HCT116 (cell line): ENCODE data around the gene ARHGAP33. TPM values are rescaled to one million over a fixed set of nuclear protein-coding genes. Genes with fewer than 3 reads are reported as not detected.
"Not testable (repeated sequence)": the region's sequence is repeated elsewhere in the genome, so short reads cannot be mapped to it uniquely, and the experiment has no call there.

ENCODE experiments used
- ATAC-seq: fragments of 200-7000 bp; cut with Tn5 transposase; 2 replicates; pipeline ENCODE4 v1.9.1; 2020; ENCODE audit warnings: mild to moderate bottlenecking, moderate library complexity
- BruUV-seq: library from RNA; stranded (reverse); fragments of 400-500 nt; replicated peaks from 2 replicates; lab custom pipeline; 2021; lab: Mats Ljungman, UMichigan
- CTCF ChIA-PET: fragments of 300-600 bp; sonication (Branson Sonifier 250); formaldehyde crosslinking; loops from one replicate; lab custom pipeline; 2021; ENCODE audit warnings: antibody characterized with exemption; lab: Charles Lee
- POLR2A ChIA-PET: fragments of 300-600, 350-600 bp; sonication (Branson Sonifier 250); formaldehyde crosslinking; loops from one replicate; lab custom pipeline; 2021; ENCODE audit warnings: antibody characterized with exemption; lab: Charles Lee
- RAD21 ChIA-PET, 2 experiments: fragments of 300-600 bp; sonication (Branson Sonifier 250); formaldehyde crosslinking; loops; one replicate each; lab custom pipeline; 2023; ENCODE audit warnings: low total read pairs in 2 of 2; ENCODE audit not compliant: uncharacterized antibody in 2 of 2, unreplicated experiment in 2 of 2, low non-redundant PET in 1 of 2; lab: Charles Lee
- DNase-seq: peaks from one replicate; pipeline ENCODE4 v3.0.0-alpha.2; 2010; ENCODE audit warnings: low read depth, low spot score
- H2AFZ ChIP-seq: fragments of 200-600 bp; shearing (Covaris generic), sonication (generic); 2 replicates; pipeline ENCODE4 v1.6.1; 2017; ENCODE audit warnings: low read depth, mixed run types, mixed read lengths, antibody characterized with exemption, low read length; ENCODE audit not compliant: poor library complexity, severe bottlenecking
- H3K27ac ChIP-seq: 2 replicates; pipeline ENCODE4 v1.5.1; 2012; ENCODE audit warnings: low read depth, low read length
- H3K27me3 ChIP-seq: fragments of 200-600 bp; sonication (generic); 2 replicates; pipeline ENCODE4 v1.6.1; 2016; ENCODE audit warnings: mixed run types, low read length, mixed read lengths; ENCODE audit not compliant: insufficient read depth
- H3K36me3 ChIP-seq, 2 experiments: fragments of 200-500 bp in 1 of 2; fragments of 200-600 bp in 1 of 2; sonication (Bioruptor generic) in 1 of 2; sonication (generic) in 1 of 2; 2 replicates each; pipeline versions ENCODE4 v1.5.1 to v1.6.1; 2014 to 2016; ENCODE audit warnings: low read length in 2 of 2, inconsistent platforms in 1 of 2, mixed read lengths in 1 of 2, mixed run types in 1 of 2; ENCODE audit not compliant: insufficient read depth in 2 of 2, control insufficient read depth in 1 of 2
- H3K4me1 ChIP-seq, 2 experiments: fragments of 200-600 bp in 1 of 2; sonication (generic) in 1 of 2; 2 replicates each; pipeline versions ENCODE4 v1.5.1 to v1.6.1; 2012 to 2017; ENCODE audit warnings: low read length in 2 of 2, inconsistent platforms in 1 of 2, mild to moderate bottlenecking in 1 of 2, mixed read lengths in 1 of 2, mixed run types in 1 of 2, moderate library complexity in 1 of 2; ENCODE audit not compliant: insufficient read depth in 2 of 2, control insufficient read depth in 1 of 2
- H3K4me2 ChIP-seq: fragments of 200-600 bp; sonication (generic); 2 replicates; pipeline ENCODE4 v1.6.1; 2017; ENCODE audit warnings: mixed run types, low read length, mixed read lengths
- H3K4me3 ChIP-seq, 2 experiments: fragments of 200-600 bp in 1 of 2; sonication (generic) in 1 of 2; replicated peaks in 1 of 2; 2 replicates each; pipeline ENCODE4 v1.5.1; 2011 to 2016; ENCODE audit warnings: low read length in 2 of 2, control low read depth in 1 of 2, low read depth in 1 of 2, mild to moderate bottlenecking in 1 of 2, mixed read lengths in 1 of 2, mixed run types in 1 of 2
- H3K79me2 ChIP-seq: fragments of 200-600 bp; sonication (generic); 2 replicates; pipeline ENCODE4 v1.6.1; 2017; ENCODE audit warnings: mild to moderate bottlenecking, mixed run types, low read length, moderate library complexity, mixed read lengths; ENCODE audit not compliant: insufficient read depth
- H3K9ac ChIP-seq: fragments of 200-600 bp; sonication (generic); 2 replicates; pipeline ENCODE4 v1.6.1; 2016; ENCODE audit warnings: low read length, mixed read lengths
- H3K9me2 ChIP-seq: fragments of 200-600 bp; sonication (generic), shearing (Covaris generic); 2 replicates; pipeline ENCODE4 v1.6.1; 2017; ENCODE audit warnings: mixed run types, mild to moderate bottlenecking, moderate library complexity; ENCODE audit not compliant: insufficient read depth
- H3K9me3 ChIP-seq, 2 experiments: fragments of 200-500 bp in 1 of 2; fragments of 200-600 bp in 1 of 2; sonication (Bioruptor generic) in 1 of 2; sonication (generic) in 1 of 2; 2 replicates each; pipeline ENCODE4 v1.6.1; 2014 to 2017; ENCODE audit warnings: low read length in 2 of 2, mixed read lengths in 2 of 2, inconsistent platforms in 1 of 2, low read depth in 1 of 2, mild to moderate bottlenecking in 1 of 2, mixed run types in 1 of 2, moderate library complexity in 1 of 2; ENCODE audit not compliant: control insufficient read depth in 1 of 2, insufficient read depth in 1 of 2
- H4K20me1 ChIP-seq: fragments of 200-600 bp; sonication (generic), shearing (Covaris generic); 2 replicates; pipeline ENCODE4 v1.6.1; 2017; ENCODE audit warnings: mixed run types, mild to moderate bottlenecking, moderate library complexity; ENCODE audit not compliant: insufficient read depth
- ATF3 ChIP-seq: IDR thresholded peaks from 2 replicates; pipeline ENCODE4 v1.6.1; 2012
- CBX3 ChIP-seq: IDR thresholded peaks from 2 replicates; pipeline ENCODE4 v1.6.1; 2012; ENCODE audit warnings: low read depth
- CTCF ChIP-seq, 3 experiments: fragments of 200-600 bp in 1 of 3; sonication (generic) in 1 of 3; IDR thresholded peaks in 2 of 3; conservative IDR thresholded peaks in 1 of 3; 2 replicates each; pipeline ENCODE4 v1.5.1; 2012 to 2017; ENCODE audit warnings: low read depth in 2 of 3, low read length in 2 of 3, antibody characterized with exemption in 1 of 3, borderline replicate concordance in 1 of 3, control low read depth in 1 of 3, mild to moderate bottlenecking in 1 of 3, mixed read lengths in 1 of 3, mixed run types in 1 of 3, moderate library complexity in 1 of 3; ENCODE audit not compliant: insufficient read depth in 1 of 3
- ELF1 ChIP-seq: IDR thresholded peaks from 2 replicates; pipeline ENCODE4 v1.6.1; 2012; ENCODE audit warnings: low read depth, borderline replicate concordance
- EZH2 ChIP-seq: fragments of 200-600 bp; sonication (generic); IDR thresholded peaks from 2 replicates; pipeline ENCODE4 v1.6.1; 2017; ENCODE audit warnings: antibody characterized with exemption, mixed run types
- FOSL1 ChIP-seq: IDR thresholded peaks from 2 replicates; pipeline ENCODE4 v1.6.1; 2012; ENCODE audit warnings: low read depth
- MAX ChIP-seq: IDR thresholded peaks from 2 replicates; pipeline ENCODE4 v1.6.1; 2012
- RAD21 ChIP-seq: IDR thresholded peaks from 2 replicates; pipeline ENCODE4 v1.6.1; 2012; ENCODE audit warnings: low read depth, mild to moderate bottlenecking
- SIN3A ChIP-seq: IDR thresholded peaks from 2 replicates; pipeline ENCODE4 v1.6.1; 2012; ENCODE audit warnings: low read depth
- SP1 ChIP-seq: IDR thresholded peaks from 2 replicates; pipeline ENCODE4 v1.6.1; 2012; ENCODE audit warnings: low read depth
- SRF ChIP-seq: IDR thresholded peaks from 2 replicates; pipeline ENCODE4 v1.6.1; 2012; ENCODE audit warnings: low read depth
- YY1 ChIP-seq: IDR thresholded peaks from 2 replicates; pipeline ENCODE4 v1.6.1; 2011; ENCODE audit warnings: low read length, low read depth, moderate library complexity, mild to moderate bottlenecking; ENCODE audit not compliant: insufficient replicate concordance; ENCODE audit errors: extremely low read depth
- intact Hi-C: fragments of 100-400 bp; cut with micrococcal nuclease; formaldehyde crosslinking; loops from 2 replicates; pipeline ENCODE4 v1.10.0; 2022
- total RNA-seq: library from RNA; stranded (reverse); gene quantifications from one replicate; pipeline ENCODE4 v1.2.1, GENCODE V29; 2021; ENCODE audit not compliant: unreplicated experiment

ARHGAP33 gene
- total RNA-seq, 1 experiment from 2014 or later, result 30.2 TPM

- H4K20me1 ChIP-seq, result no peaks in the 10 kb centered on the region
- H2AFZ ChIP-seq, result no peak overlapping the region
- H3K4me2 ChIP-seq, result no peak overlapping the region
- peaks cover 39% of the 10 kb centered on the region; the same call in 1 of the 2 replicates for H3K27me3 ChIP-seq
- ATAC-seq, result no peak
- no peaks in the 10 kb centered on the region for H3K4me1 ChIP-seq
- H3K9ac ChIP-seq, result no peak overlapping the region
- CTCF ChIA-PET, result no interaction called here
- RAD21 ChIA-PET, result no interaction called here
- no TSS peak for BruUV-seq
- H3K27ac ChIP-seq, result no peak overlapping the region
- intact Hi-C loops, result no loop called here
- H3K79me2 ChIP-seq, result no peaks in the 10 kb centered on the region
- H3K9me2 ChIP-seq, result no peaks in the 10 kb centered on the region
- H3K9me3 ChIP-seq, result no peaks in the 10 kb centered on the region
- POLR2A ChIA-PET, result no interaction called here
- TF ChIP-seq FOSL1 (no peak), MAX (no peak), RAD21 (no peak), YY1 (no peak), EZH2 (no peak), ATF3 (no peak), CBX3 (no peak), CTCF (IDR thresholded peaks at IDR 0.05 in 2 of 3, conservative IDR thresholded peaks at IDR 0.05 in 1 of 3; ENCODE audit: borderline replicate concordance in 1 of 3, insufficient read depth in 1 of 3, low read depth in 2 of 3, low read length in 2 of 3) (no peak), SIN3A (no peak), SRF (no peak), ELF1 (no peak), SP1 (no peak)
- no peak for DNase-seq
- H3K36me3 ChIP-seq, result no peaks in the 10 kb centered on the region
- no peak overlapping the region for H3K4me3 ChIP-seq
Measured at GRCh38 chr19:35833972-35834371, 58.6 kb downstream of the ARHGAP33 start.

- POLR2A ChIA-PET, H3K36me3 ChIP-seq: not testable (repeated sequence)
Measured at GRCh38 chr19:35836096-35836495, 60.7 kb downstream of the ARHGAP33 start.

More at GRCh38 chr19:35836096-35836495, 60.7 kb downstream of the ARHGAP33 start:
- H3K4me2 ChIP-seq, H3K79me2 ChIP-seq, ATAC-seq, H3K9me2 ChIP-seq, RAD21 ChIA-PET, intact Hi-C loops, CTCF ChIA-PET, DNase-seq, H3K4me3 ChIP-seq, H3K9me3 ChIP-seq, H3K4me1 ChIP-seq, H3K9ac ChIP-seq, H3K27ac ChIP-seq, BruUV-seq, H2AFZ ChIP-seq, H4K20me1 ChIP-seq: not testable (repeated sequence)
- peaks cover 32% of the 10 kb centered on the region; the same call in 1 of the 2 replicates for H3K27me3 ChIP-seq
